Erythroblast (primary cell): ENCODE data around the gene AMT.

Source experiments
- GATA1 ChIP-seq: IDR thresholded peaks from 2 replicates; pipeline ENCODE4 v1.6.1; 2011; ENCODE audit warnings: low read depth, mild to moderate bottlenecking, control low read depth, low read length, moderate library complexity
- POLR2A ChIP-seq: IDR thresholded peaks from 2 replicates; pipeline ENCODE4 v1.6.1; 2011; ENCODE audit warnings: mild to moderate bottlenecking, low read length

DNA sequence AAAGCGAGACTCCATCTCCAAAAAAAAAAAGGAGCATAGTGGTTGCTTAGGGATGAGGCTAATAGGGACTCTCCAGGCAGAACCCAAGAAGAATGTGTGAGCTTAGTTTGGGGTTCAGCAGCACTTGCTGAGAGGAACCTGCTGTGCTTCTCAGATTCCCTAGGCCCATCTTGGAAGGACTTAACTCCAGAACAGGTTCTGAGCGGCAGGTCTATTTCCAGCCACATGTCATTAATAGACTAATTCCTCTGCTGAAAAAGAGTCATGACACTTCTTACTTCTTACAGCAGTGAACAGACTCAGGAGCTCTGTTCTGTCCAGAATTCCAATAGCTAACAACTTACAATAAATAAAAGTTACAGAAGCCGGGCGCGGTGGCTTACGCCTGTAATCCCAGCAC is 33.0 kb downstream of the AMT start:
- TF ChIP-seq POLR2A (no peak), GATA1 (no peak)
